Epithelial cell of proximal tubule (primary cell): ENCODE measurements around the gene LY6G6D. TPM values are rescaled to one million over a fixed set of nuclear protein-coding genes. Genes with fewer than 3 reads are reported as not detected.

Experiments used
- DNase-seq: peaks from one replicate; pipeline ENCODE4 v3.0.0-alpha.2; 2011; ENCODE audit warnings: low read depth
- H3K4me3 ChIP-seq: 2 replicates; pipeline ENCODE4 v1.5.1; 2011; ENCODE audit warnings: low read depth, mild to moderate bottlenecking, low read length
- total RNA-seq: library from RNA; depleted of rRNA; stranded (reverse); fragments of >200 nt; gene quantifications from 2 replicates; pipeline ENCODE4 v1.2.3, GENCODE V29; 2015
- TF ChIP-seq, protein P1 (sequence below): conservative IDR thresholded peaks from 2 replicates; pipeline ENCODE4 v1.5.1; 2012; ENCODE audit warnings: low read depth, mild to moderate bottlenecking, low read length

The LY6G6D gene
- total RNA-seq, 1 donor from 2014 or later, result not detected

DNA sequence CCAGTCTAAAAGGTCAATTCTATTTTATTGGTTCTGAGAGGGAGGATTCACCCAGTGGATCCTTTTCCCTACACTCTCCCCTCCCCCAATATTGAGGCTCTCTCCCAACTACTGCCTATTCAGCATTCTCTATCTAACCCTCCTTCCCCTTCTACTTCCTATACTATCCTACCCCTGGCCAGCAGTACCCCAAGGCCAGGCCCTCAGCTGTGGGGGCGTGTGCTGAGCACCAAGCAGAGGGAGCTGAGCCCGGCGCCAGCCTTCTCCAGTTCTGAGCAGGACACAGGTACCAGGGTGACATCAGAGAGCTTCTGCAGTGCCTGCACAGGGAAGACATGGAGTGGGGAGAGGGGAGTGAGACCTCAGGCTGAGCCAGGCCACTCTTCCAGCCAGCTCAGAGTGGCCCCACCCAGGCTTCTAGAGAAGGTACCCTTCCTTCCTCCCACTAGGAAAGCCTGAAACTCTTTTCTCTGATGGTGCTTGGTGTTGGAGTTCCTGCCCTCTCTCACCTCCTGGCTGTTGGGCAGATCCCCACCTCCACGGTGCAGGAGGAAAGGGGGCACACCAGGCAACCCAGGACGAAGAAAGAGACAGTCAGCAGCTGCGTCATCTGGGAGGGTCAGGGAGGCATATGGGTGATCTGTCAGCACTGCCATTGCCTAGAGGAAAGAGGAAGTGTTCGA is 12.0 kb downstream of the LY6G6D start:
- TF ChIP-seq, protein P1, sequence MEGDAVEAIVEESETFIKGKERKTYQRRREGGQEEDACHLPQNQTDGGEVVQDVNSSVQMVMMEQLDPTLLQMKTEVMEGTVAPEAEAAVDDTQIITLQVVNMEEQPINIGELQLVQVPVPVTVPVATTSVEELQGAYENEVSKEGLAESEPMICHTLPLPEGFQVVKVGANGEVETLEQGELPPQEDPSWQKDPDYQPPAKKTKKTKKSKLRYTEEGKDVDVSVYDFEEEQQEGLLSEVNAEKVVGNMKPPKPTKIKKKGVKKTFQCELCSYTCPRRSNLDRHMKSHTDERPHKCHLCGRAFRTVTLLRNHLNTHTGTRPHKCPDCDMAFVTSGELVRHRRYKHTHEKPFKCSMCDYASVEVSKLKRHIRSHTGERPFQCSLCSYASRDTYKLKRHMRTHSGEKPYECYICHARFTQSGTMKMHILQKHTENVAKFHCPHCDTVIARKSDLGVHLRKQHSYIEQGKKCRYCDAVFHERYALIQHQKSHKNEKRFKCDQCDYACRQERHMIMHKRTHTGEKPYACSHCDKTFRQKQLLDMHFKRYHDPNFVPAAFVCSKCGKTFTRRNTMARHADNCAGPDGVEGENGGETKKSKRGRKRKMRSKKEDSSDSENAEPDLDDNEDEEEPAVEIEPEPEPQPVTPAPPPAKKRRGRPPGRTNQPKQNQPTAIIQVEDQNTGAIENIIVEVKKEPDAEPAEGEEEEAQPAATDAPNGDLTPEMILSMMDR, result no peak

DNA sequence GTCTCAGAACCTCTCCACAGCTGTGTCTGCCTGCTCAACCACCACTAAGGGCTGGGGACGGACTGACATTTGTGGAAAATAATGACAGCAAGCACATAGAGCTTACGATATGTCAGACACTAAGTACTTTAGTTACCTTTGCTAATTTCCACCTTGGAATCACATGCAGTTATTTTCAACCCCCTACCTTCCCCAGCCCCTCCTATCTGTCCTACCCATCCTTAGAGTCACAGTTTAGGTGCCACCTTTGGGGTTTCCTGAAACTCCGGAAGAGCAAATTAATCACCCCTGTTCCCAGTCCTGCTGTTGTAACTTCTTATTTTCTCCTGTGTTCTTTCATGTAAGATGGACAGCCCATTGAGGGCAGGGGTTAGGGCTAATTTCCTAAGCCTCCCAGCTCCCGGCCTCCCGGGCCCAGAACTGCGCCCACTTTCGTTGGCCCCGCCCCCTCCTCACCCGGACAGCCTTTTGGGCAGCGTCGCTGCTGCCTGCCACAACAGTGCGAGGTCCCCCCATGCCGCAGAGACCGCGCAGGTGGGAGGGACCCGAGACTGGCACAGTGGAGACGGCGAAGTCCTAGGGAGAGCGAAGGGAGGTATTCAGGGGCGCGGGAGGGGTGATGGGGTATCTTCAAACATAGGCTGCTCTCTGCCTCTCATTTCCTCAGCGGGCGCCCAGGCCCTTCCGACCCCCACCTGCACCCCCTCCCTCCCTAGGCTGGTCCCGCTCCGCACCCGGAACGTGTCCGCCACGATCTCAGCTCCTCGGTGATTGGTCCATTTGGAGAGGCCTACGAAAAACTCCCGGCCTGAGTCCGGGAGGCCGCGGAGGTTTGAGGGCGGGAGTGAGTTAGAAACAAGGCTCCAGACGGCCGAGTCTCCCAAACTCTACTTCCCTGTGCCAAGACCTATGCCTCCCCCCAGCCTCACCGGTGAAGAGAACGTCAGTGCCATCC is 12.8 kb downstream of the LY6G6D start:
- peak overlapping the region; percentile 69 for H3K4me3 ChIP-seq
- DNase-seq, result no peak
- TF ChIP-seq, protein P1, result no peak

More for the DNA sequence above, 12.0 kb downstream of the LY6G6D start:
- H3K4me3 ChIP-seq, result no peak overlapping the region
- DNase-seq, result no peak

DNA sequence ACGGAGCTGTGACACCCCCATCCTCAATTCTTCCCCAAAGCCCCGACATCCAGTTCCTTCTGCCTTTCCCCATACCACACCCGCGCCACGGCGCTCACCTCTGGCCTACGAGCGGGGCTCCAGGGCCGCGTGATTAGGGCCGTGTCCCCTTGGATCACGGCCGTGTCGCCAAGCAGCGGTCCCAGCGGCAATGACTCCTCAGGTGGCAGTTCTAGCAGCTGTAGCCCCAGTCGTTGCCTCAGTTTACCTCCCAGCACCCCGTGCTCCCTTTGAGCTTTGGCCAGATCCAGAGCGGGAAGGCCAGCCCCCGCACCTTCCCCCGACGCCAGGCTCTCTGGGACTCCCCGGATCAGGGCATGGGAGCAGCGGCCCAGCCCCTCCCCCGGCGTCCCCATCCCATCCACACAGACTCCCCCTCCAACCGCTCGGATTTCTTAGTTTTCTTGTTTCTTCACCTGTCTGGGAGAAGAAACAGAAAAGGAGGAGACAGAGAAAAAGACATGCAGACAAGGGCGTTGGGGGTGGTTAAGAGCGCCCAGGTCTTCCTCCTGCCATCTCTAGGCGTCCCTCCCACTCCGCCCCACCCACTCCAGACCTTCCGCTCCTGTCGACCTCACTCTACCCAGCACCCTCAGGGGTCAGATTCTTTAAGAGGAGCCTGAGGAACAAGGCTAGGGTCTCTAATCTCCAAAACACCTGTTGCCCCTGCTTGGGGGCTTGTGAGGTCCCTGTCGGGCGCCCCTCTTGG is 13.8 kb downstream of the LY6G6D start, which contains the start of gene DDAH2:
Gene DDAH2, minus strand, starts transcription at position 533 of the 748 bp plus-strand sequence. Its CDS starts 138 bp downstream, at position 395.
- TF ChIP-seq, protein P1, result peak; percentile 72
- no peak for DNase-seq

DNA sequence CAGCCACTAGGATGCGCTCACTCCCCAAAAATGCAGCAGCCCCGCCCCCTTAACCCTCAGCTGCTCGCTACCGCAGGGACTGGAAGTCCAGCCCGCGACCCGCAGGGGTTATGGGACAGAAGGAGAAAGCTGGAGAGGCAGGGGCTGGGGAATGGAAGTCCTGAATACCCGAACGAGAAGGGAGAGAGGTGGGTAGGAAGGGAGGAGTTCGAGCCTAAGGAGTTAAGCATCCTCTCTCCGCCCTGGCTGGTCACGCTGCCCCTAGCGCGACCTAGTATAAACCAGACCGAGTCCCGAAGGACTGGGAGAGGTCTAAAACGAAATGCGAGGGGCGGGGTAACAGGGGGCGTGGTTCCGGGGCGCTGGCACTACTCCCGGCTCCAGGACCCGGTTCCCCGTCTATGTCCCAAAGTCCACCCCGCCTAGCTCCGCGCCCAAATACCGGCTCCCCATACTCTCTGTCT is 14.4 kb downstream of the LY6G6D start:
- TF ChIP-seq, protein P1, result no peak
- DNase-seq, result no peak
- H3K4me3 ChIP-seq, result peak overlapping the region; percentile 69

More for the DNA sequence above, 13.8 kb downstream of the LY6G6D start, which contains the start of gene DDAH2:
- H3K4me3 ChIP-seq, result peak within 1 kb of the TSS; percentile 69

DNA sequence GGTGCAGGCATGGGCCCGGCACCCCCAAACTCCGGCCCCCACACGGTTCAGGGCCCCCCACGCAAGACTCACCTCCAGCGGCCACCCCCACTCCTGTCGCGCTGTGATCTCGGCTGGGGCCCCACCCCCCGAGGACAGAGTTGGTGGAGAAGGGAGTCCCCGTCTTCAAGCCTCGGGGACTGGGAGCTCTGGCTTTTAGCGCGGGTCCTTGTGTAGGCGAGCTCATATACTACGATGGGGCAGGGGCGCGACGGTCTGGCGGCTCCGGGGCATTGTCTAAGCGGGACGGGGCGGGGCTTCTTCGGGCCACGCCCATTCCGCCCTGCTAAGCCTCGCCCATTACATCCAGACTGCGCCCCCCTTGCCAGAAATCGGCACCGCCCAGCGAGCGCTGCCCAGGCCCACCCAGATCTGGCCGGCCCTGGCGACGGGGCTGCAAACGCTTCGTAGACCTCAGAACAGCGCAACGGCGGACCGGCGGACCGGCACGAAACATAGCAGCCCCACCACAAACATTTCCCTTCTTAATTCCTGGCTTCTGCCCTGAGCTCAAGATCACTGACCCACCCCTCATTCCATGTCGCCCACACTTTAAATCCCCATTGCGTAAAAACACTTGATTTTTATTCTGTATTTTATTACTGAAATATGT is 15.0 kb downstream of the LY6G6D start:
- TF ChIP-seq, protein P1, result no peak
- peak overlapping the region; percentile 69 for H3K4me3 ChIP-seq
- no peak for DNase-seq

DNA sequence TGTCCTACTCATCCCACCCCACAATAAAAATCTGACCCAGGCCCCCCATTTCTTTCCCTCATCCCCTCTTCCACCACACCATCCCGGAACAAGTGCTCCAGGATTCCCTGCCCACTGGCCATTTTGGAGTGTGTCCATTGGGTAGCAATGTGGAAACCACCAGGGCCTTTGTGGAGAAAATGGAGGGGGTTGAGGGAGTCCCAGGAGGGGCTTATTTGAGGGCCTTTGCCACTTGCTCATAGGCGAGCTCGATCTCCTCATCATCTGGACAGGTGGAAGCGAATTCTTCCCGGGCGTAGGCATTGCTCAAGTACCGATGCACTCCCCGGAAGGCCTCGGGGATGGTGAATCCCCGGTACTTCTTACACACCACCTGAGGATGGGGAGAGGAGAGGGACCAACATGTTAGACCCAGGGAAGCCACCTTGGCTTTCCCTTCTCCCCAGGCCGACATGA is 15.5 kb downstream of the LY6G6D start:
- no peak for DNase-seq

More for the DNA sequence above, 15.5 kb downstream of the LY6G6D start:
- peak overlapping the region; percentile 69 for H3K4me3 ChIP-seq
- TF ChIP-seq, protein P1, result no peak
